Dedifferentiated amniotic fluid mesenchymal stem cell (primary cell): ENCODE data around the gene LRRC4C.

Experiments
- DNase-seq: peaks from one replicate; pipeline ENCODE4 v3.0.0-alpha.2; 2016; ENCODE audit errors: extremely low spot score

Gene LRRC4C

DNA sequence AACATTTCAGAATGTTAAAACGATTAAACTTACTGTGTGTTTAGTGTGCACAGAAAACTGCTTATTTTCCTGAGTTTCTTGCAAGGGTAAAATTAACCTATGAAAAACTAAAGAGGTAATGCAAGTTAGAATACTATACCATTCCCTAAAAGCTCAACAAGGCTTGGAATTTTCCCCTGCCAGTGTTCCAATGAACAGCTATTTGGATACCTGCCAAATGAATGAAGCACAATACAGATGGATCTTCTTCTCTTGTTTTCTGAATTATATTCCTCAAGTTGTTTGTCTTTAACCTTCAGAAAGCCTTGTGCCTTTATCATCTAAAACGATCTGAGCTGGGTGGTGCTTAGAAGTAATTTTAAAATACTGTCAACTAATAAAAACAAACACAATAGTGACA lies 204.5 kb downstream of the LRRC4C start:
- DNase-seq: no peak

DNA sequence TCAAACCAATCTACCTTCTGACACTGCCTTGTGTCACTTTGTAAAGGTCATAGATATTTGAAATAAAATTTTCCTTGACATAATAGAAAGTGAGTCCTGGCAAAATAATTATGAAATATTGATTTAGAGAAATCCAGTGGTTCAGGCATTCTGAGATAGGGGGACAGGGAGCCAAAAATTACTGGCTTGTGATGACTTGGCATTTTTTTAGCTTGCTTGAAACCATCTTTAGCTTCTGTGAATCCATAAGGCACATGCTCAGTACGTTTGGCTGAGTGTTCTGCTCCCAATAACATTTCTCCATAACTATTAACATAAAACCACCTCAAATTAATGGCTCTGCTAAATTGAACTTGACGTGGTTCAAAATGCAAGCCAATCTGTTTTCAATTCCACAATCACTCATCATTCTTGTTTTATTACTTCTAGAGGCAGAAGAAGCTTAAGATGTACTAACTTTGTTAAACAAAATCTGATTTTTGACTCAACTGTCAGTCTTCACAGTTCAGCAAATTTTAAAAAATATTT lies 209.0 kb downstream of the LRRC4C start:
- no peak for DNase-seq

GRCh38 chr11:41247621-41248020 lies 211.8 kb downstream of the LRRC4C start:
- no peak for DNase-seq

DNA sequence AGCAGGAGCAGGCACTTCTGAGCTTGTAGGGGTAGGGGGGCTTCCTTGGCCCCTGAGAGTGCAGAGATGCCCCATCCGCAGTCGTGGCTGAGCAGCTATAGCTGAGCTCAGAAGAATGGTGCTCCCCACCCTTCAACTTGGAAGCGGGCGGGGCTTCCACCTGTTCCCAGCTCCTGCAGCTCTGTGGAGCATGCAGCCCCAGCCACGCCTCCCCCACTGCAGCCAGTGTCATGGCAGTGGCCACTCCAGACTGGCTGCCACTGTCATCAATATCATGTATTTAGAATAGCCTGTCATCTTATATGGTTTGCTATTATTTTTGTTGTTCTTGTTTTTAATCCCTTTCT lies 213.1 kb downstream of the LRRC4C start:
- no peak for DNase-seq

DNA sequence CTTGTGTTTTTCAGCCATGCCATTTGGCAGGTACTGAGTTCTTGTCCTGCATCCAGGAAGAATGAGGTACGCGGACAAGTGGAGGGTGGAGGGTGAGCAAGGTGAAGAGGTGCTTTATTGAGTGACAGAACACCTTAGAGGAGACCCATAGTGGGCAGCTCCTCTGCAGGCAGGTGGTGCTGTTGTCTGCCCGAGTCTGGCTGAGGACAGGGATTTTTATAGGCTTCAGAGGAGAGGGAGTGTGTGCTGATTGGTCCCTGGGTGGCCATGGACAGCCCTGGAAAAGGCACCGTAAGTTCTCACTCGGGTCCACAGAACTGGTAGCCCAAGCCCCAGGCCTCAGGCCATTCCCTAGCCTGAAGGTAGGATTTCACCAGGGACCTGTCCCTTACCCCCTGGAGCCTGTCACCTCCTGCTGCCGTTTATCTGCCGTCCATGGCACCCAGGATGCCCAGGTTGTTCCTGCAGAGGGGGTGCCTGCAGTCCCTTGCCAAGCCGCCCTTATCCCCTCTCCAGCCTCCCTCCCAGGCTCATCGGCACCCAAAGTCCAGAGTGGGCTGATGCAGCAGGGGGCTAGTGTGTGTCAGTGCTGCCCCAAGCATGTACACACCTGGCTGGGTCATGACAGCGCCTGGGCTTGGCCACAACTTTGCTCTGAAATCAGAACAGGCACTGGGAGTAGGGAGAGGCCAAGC lies 213.6 kb downstream of the LRRC4C start:
- no peak for DNase-seq

- no peak for DNase-seq
These were observed 214.3 kb downstream of the LRRC4C start for GRCh38 chr11:41245184-41245583.

GRCh38 chr11:41237382-41237781 lies 222.1 kb downstream of the LRRC4C start:
- no peak for DNase-seq

GRCh38 chr11:41235668-41236067 lies 223.8 kb downstream of the LRRC4C start:
- no peak for DNase-seq

DNA sequence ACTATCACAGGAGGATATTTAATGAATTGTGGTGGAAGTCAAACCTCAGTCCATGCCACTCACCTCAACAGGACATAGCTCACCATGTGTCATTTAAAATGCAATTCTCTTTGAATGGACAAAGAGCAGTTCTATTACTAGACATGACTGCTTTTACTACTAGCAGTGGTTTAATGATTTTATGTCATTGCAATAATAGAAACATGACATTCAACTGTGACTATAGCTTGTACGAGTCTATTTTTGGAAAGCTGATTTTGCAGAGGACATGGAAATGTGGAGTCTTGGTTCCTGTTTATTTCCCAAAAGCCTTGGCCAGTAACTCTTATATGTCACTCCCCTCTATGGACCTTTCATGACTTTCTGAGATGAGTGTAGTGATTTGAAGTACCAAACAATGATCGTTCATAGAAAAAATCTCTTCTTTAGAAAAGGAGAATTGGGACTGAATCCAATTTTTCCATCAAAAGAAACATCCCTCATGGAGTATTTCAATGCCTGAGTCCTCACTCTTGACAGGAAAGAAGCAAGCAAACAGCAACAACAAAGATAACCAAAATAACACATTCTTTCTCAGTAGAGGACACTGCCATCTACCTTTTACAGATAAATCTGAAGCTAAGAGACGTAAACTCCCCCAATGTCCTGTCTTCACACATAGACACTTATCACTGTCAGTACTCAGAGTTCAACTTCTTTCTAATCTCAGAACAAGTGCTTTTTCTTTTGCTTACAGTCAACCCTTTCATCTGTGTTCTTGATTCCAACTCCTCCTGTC lies 233.4 kb downstream of the LRRC4C start:
- DNase-seq: no peak

- DNase-seq: no peak
These were observed 237.2 kb downstream of the LRRC4C start for GRCh38 chr11:41222236-41222635.

GRCh38 chr11:41206388-41206787 lies 253.1 kb downstream of the LRRC4C start:
- DNase-seq: no peak

- no peak for DNase-seq
These were observed 258.3 kb downstream of the LRRC4C start for GRCh38 chr11:41201156-41201555.

GRCh38 chr11:41190437-41191082 lies 268.9 kb downstream of the LRRC4C start:
- DNase-seq: no peak

- no peak for DNase-seq
These were observed 269.6 kb downstream of the LRRC4C start for GRCh38 chr11:41189701-41190436.

DNA sequence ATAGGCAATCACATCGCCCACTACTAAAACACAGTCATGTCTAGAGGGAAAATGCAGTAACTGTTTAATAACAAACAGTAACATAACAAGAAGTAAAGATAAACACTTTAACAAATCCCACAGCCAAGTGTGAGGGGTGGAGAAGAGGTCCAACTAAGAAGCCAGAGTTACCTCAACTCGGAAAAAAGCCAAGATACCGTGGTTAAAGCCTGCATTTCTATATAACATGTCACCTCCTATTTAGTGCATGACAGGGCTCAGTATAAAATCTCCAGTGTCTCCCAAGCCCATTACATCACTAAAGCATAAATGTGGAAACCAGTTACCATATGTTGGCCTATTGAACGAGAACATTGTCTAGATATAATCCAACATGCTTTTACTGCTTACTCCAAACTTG lies 281.7 kb downstream of the LRRC4C start:
- no peak for DNase-seq

GRCh38 chr11:41175304-41175972 lies 284.0 kb downstream of the LRRC4C start:
- DNase-seq: no peak

- DNase-seq: no peak
These were observed 313.1 kb downstream of the LRRC4C start for GRCh38 chr11:41146326-41146725.

DNA sequence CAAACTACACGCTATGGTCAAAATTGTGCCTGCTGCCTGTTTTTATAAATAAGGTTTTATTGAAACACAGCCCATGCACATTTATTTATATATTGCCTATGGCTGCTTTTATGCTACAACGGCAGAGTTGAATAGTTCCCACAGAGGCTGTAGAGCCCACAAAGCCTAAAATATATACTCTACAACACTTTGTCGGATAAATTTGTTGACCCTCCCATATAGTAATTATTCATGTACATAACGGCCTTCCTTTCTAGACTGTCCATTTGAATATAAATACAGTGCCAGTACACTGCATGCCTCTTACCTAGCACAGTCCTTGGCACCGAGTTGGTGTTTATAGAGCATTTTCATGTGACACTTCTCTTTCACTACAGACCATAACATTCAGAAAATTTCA lies 314.0 kb downstream of the LRRC4C start:
- DNase-seq: no peak

- no peak for DNase-seq
These were observed 324.5 kb downstream of the LRRC4C start for GRCh38 chr11:41134971-41135370.

- DNase-seq: no peak
These were observed 326.4 kb downstream of the LRRC4C start for GRCh38 chr11:41133023-41133422.

GRCh38 chr11:41121600-41121999 lies 337.9 kb downstream of the LRRC4C start:
- no peak for DNase-seq

GRCh38 chr11:41119484-41119883 lies 340.0 kb downstream of the LRRC4C start:
- DNase-seq: no peak
